GM12872 (cell line): ENCODE data around the gene MDGA2.

Experiments used
- TF ChIP-seq, protein P1 (sequence below): IDR thresholded peaks from 3 replicates; pipeline ENCODE4 v1.5.1; 2011; ENCODE audit warnings: low read depth, mild to moderate bottlenecking, low read length, moderate library complexity; ENCODE audit not compliant: insufficient read depth

The MDGA2 gene

DNA sequence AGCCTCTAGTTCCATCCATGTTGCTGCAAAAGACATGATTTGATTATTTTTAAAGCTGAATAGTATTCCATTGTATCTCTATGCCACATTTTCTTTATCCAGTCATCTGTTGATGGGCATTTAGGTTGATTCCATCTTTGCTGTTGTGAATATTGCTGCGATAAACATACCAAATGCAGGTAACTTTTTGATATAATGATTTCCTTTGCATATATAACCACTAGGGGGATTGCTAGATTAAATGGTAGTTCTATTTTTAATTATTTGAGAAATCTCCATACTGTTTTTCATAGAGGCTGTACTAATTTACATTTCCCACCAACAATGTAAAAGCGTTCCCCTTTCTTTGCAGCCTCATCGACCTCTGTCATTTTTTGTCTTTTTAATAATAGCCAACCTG lies 342.5 kb downstream of the MDGA2 start:
- TF ChIP-seq, protein P1, sequence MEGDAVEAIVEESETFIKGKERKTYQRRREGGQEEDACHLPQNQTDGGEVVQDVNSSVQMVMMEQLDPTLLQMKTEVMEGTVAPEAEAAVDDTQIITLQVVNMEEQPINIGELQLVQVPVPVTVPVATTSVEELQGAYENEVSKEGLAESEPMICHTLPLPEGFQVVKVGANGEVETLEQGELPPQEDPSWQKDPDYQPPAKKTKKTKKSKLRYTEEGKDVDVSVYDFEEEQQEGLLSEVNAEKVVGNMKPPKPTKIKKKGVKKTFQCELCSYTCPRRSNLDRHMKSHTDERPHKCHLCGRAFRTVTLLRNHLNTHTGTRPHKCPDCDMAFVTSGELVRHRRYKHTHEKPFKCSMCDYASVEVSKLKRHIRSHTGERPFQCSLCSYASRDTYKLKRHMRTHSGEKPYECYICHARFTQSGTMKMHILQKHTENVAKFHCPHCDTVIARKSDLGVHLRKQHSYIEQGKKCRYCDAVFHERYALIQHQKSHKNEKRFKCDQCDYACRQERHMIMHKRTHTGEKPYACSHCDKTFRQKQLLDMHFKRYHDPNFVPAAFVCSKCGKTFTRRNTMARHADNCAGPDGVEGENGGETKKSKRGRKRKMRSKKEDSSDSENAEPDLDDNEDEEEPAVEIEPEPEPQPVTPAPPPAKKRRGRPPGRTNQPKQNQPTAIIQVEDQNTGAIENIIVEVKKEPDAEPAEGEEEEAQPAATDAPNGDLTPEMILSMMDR = no peak

DNA sequence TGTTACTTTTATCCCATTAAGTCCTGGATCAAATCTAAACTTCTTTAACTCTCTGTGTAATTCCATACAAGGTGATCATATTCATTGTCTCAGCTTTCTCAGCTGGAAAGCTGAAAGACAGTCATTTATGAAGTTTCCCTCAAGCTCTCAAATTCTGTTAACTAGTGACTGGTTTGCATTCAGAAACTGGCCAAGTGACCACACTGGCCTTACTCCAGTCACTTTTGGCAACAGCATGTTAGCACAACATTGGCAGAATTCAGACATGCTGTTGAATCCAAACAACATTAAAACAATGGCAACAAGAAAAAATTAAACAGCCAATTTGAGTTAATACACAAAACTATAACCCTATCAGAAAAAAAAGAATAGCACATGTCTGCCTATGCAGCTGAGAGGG lies 343.3 kb downstream of the MDGA2 start:
- TF ChIP-seq, protein P1 = no peak

DNA sequence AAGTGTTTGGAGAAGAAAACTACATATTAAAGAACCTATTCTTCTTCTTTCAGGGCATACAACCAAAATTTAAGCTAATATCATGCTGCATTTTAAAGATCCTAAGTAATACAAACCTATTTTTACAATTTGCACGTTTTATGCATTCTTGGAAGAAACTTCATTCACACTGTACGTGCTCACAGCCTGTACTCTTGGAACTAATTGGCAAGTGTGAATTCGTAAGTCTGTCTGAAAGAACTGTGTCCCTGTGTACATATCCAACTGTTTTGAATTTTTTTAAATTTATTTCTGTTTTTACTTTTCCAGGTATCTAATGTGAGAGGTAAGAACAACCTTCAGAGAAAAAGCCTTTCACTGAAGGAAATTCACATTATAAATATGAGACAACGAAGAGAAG lies 347.0 kb downstream of the MDGA2 start:
- TF ChIP-seq, protein P1 = no peak

DNA sequence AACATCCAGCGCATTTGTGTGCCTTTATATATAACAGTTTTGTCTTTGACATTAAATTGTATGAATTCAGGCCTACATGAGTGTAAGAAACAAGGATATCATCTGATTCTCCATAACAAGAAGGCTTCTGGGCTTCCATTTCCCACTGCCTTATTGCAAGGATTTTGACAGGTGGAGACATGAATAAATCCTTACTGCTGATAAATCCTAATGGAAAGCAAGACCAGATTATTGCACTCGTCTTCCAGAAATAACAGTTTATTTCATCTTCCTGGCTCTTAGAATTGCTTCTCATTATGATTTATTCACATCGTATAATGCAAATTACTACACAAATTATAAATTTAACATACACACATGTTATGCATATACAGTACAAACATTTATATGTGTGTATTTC lies 348.1 kb downstream of the MDGA2 start:
- TF ChIP-seq, protein P1 = no peak

DNA sequence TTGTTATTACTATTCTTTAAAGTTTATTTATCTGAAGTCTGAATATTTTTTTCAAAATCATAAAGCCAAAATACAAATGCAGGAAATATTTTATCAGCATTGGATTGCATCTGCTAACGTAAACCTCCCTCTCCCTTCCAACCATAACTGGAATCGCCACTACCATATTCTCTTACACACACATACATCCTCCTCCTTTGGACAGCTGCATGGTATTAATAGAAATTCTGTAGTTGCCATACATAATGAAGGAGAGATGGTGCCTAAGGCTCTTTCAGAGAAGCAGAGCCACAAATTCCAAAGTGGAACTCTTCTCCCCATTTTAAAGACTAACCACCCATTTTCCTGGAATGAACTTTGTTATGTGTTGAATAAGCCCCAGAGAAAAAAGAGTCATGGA lies 352.7 kb downstream of the MDGA2 start:
- TF ChIP-seq, protein P1 = no peak

DNA sequence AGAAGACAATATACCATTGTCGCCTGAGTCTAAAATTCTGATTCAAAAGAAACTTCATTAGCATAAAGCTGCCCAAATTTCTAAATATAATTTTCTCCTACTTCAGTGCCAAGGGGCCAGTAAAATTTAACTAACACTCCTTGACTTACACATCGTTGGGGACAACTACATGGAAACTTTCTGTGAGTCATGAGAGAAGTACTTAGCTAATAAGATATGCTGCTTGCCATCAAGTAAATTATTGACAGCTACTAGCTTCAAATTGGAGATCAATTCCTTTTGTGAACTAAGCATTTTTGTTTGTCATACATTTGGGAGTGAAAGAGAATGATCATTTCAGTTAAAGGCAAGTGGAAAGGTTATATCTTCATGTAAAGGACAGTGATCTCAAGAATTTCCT lies 373.3 kb downstream of the MDGA2 start:
- TF ChIP-seq, protein P1 = no peak

DNA sequence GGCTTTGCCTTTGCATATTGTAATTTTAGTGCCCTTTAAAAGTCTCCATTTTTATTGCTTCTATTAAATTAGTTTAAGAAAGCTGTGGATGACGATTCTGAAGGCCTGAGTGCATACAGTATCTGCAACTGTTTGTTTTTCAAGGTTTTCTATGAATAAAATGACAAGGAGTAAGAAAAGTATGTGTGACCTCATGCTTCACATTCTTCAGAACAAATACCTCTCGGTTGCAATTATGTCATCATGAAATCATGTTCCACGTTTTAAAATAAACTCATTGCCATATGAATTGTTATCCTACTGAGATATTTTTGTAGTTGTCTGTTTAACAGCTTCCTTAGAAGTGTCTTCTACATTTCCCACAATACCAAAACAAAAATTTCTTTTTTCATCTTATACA lies 374.6 kb downstream of the MDGA2 start:
- TF ChIP-seq, protein P1 = no peak

DNA sequence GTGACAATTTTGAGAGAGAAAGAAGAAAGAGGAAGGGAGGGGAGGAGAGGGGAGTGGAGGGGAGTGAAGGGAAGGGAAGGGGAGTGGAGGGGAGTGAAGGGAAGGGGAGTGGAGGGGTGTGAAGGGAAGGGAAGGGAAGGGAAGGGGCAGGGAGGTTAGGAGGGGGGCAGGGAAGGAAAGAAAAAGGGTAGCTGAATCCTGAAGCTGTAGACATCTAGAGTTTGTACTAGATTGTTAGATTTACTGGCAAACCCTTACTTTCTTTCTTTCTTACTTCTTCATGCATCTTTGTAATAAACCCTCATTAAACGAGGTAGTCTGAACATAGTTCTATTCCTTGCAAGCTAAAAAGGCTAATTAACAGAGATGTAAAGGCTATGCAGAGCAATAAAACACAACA lies 378.0 kb downstream of the MDGA2 start:
- TF ChIP-seq, protein P1 = no peak
